NT2/D1 (cell line): ENCODE data around the gene MYL2.

Experiments used
- YY1 ChIP-seq: IDR thresholded peaks from 2 replicates; pipeline ENCODE4 v1.6.1; 2011; ENCODE audit not compliant: insufficient read length, insufficient read depth
- ZNF274 ChIP-seq: IDR thresholded peaks from 2 replicates; pipeline ENCODE4 v1.6.1; 2011; ENCODE audit warnings: mild to moderate bottlenecking, low read depth, low read length

GRCh38 chr12:110885152-110885840 lies 35.1 kb downstream of the MYL2 start:
- TF ChIP-seq ZNF274: no peak
- no peak for TF ChIP-seq YY1
